Thyroid gland (tissue), 4 donors: ENCODE results near the gene COL13A1. TPM values are rescaled to one million over a fixed set of nuclear protein-coding genes. Genes with fewer than 3 reads are reported as not detected.

Source experiments
- DNase-seq, 2 donors: peaks; one replicate each; pipeline ENCODE4 v3.0.0-alpha.2; 2019
- H3K27ac ChIP-seq, 3 donors: fragments of 200-600 bp; sonication (generic); 1 replicate in 2 of 3; 2 replicates in 1 of 3; pipeline ENCODE4 v1.5.1; 2016 to 2019; ENCODE audit warnings: mild to moderate bottlenecking in 1 of 3, moderate library complexity in 1 of 3
- H3K27me3 ChIP-seq: fragments of 200-600 bp; sonication (generic); one replicate; pipeline ENCODE4 v1.5.1; 2019
- H3K36me3 ChIP-seq, 2 donors: fragments of 200-600 bp; sonication (generic); one replicate each; pipeline ENCODE4 v1.5.1; 2016 to 2019
- H3K4me1 ChIP-seq, 2 donors: fragments of 200-600 bp; sonication (generic); one replicate each; pipeline ENCODE4 v1.5.1; 2017 to 2019
- H3K4me3 ChIP-seq, 3 donors: fragments of 200-600 bp; sonication (generic); replicated peaks in 1 of 3; 1 replicate in 2 of 3; 2 replicates in 1 of 3; pipeline ENCODE4 v1.5.1; 2016; ENCODE audit warnings: mild to moderate bottlenecking in 1 of 3
- H3K9me3 ChIP-seq: fragments of 200-600 bp; sonication (generic); one replicate; pipeline ENCODE4 v1.5.1; 2017
- CTCF ChIP-seq, 6 experiments: fragments of 200-600 bp in 3 of 6; fragments of 450-650 bp in 3 of 6; sonication (generic) in 3 of 6; IDR thresholded peaks; one replicate each; pipeline ENCODE4 v1.5.1; 2016 to 2019; ENCODE audit warnings: antibody characterized with exemption in 6 of 6, mild to moderate bottlenecking in 2 of 6, inconsistent platforms in 1 of 6, moderate library complexity in 1 of 6
- POLR2A ChIP-seq, 2 donors: fragments of 450-650 bp; IDR thresholded peaks; one replicate each; pipeline ENCODE4 v1.6.1; 2017; ENCODE audit warnings: antibody characterized with exemption in 2 of 2, mild to moderate bottlenecking in 2 of 2, moderate library complexity in 1 of 2
- WGBS, 2 donors: methylation state at CpG; one replicate each; pipeline ENCODE4 v1.1.5; 2017; 5-methylcytosine and 5-hydroxymethylcytosine counted together
- intact Hi-C: fragments of 100-400 bp; cut with DNase I; formaldehyde crosslinking; loops from one replicate; pipeline ENCODE4 v1.15.1; 2023
- total RNA-seq, 4 donors: library from RNA; depleted of rRNA; stranded (reverse); fragments of >200 nt; gene quantifications; one replicate each; pipeline ENCODE4 v1.2.3, GENCODE V29; 2016

Gene COL13A1
- total RNA-seq, 4 donors from 2014 or later: 0.22 to 2.4 (median 0.41) TPM

- intact Hi-C loops: loop anchor here (5.0 kb wide), 1 partner anchor 41 kb away; no protein-coding TSS in a partner anchor
- TF ChIP-seq POLR2A (IDR thresholded peaks at IDR 0.05): no peak
- peak in 1 of 6 experiments; percentile 12 for TF ChIP-seq CTCF (IDR thresholded peaks at IDR 0.05)
- Histone ChIP-seq H3K9me3 (no peaks in the 10 kb centered on the region), H3K27ac (no peak overlapping the region), H3K36me3 (no peaks in the 10 kb centered on the region), H3K4me1 (peaks cover 0 to 15% of the 10 kb centered on the region in 2 donors), H3K27me3 (no peaks in the 10 kb centered on the region), H3K4me3 (no peak overlapping the region)
- no peak for DNase-seq
Measured at GRCh38 chr10:69958556-69958902, 156.8 kb downstream of the COL13A1 start.

- H3K4me3 ChIP-seq: no peak overlapping the region
- H3K4me1 ChIP-seq: peaks cover 0 to 8% of the 10 kb centered on the region in 2 donors
- no peak for TF ChIP-seq CTCF (IDR thresholded peaks at IDR 0.05)
- no peak for TF ChIP-seq POLR2A (IDR thresholded peaks at IDR 0.05)
- H3K27me3 ChIP-seq: no peaks in the 10 kb centered on the region
- 82 to 86% methylated on average over 8 of the region's 8 CpGs for WGBS, 2 donors
- no peaks in the 10 kb centered on the region for H3K9me3 ChIP-seq
- intact Hi-C loops: loop anchor here (5.0 kb wide), 1 partner anchor 43 kb away; no protein-coding TSS in a partner anchor
- H3K27ac ChIP-seq: no peak overlapping the region
- DNase-seq: no peak
- H3K36me3 ChIP-seq: no peaks in the 10 kb centered on the region
Measured at GRCh38 chr10:69959911-69960310, 158.2 kb downstream of the COL13A1 start.

- Histone ChIP-seq H3K27me3 (no peaks in the 10 kb centered on the region), H3K4me1 (peaks cover 0 to 8% of the 10 kb centered on the region in 2 donors), H3K36me3 (no peaks in the 10 kb centered on the region), H3K4me3 (no peak overlapping the region), H3K9me3 (no peaks in the 10 kb centered on the region), H3K27ac (no peak overlapping the region)
- WGBS, 2 donors: 81 to 90% methylated on average over 4 of the region's 4 CpGs
- intact Hi-C loops: no loop called here
- no peak for TF ChIP-seq POLR2A (IDR thresholded peaks at IDR 0.05)
- no peak for TF ChIP-seq CTCF (IDR thresholded peaks at IDR 0.05)
- no peak for DNase-seq
Measured at GRCh38 chr10:69960606-69960987, 158.9 kb downstream of the COL13A1 start.

GRCh38 chr10:69960988-69961880 lies 159.5 kb downstream of the COL13A1 start:
- Histone ChIP-seq H3K27ac (no peak overlapping the region), H3K9me3 (no peaks in the 10 kb centered on the region), H3K27me3 (no peaks in the 10 kb centered on the region), H3K4me3 (no peak overlapping the region), H3K36me3 (no peaks in the 10 kb centered on the region), H3K4me1 (peaks cover 0 to 8% of the 10 kb centered on the region in 2 donors)
- peak; percentile 62 to 66 for DNase-seq
- peak in 5 of 6 experiments; percentile 32 to 66 (median 43) for TF ChIP-seq CTCF (IDR thresholded peaks at IDR 0.05)
- no peak for TF ChIP-seq POLR2A (IDR thresholded peaks at IDR 0.05)
- 19 to 37% methylated on average over 10 to 12 of the region's 12 CpGs for WGBS, 2 donors
- intact Hi-C loops: no loop called here
